ENCODE results near the gene PATJ. TPM values are rescaled to one million over a fixed set of nuclear protein-coding genes. Genes with fewer than 3 reads are reported as not detected.
"Not testable (repeated sequence)": the region's sequence is repeated elsewhere in the genome, so short reads cannot be mapped to it uniquely, and the experiment has no call there.

PATJ gene
- total and polyA plus RNA-seq, 8 donors, result 9.1 to 195 (median 68.0) TPM

DNA sequence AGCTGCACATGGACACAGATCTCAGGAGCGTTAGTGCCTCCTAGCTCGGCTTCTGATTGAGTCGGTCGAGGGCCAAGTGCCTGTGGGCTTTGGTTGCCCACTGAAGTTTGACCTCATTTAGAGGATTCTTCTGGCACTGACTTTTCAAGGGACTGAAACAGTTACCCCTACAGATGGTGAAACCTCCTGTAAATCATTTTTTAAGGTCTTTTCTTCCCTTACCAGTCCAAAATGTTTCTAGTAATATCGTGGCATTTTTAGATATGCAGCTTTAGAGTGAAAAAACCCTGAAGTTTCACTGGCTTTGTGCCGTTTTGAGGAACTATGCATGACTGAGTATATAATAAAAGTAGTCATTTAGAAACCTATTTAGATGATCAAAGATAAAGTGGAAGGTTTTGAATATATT lies 417.7 kb downstream of the PATJ start:
- Histone ChIP-seq H3K36me3 (peaks cover 0 to 41% (median 34%) of the 10 kb centered on the region in 4 donors), H3K4me3 (no peak overlapping the region), H3K27me3 (no peaks in the 10 kb centered on the region), H3K27ac (no peak overlapping the region), H3K9me3 (no peaks in the 10 kb centered on the region), H3K4me1 (no peaks in the 10 kb centered on the region)
- intact Hi-C loops (cut with DNase I; ENCODE audit: low total_unique reads), result no loop called here
- 80 to 89% (median 86%) methylated on average over 6 of the region's 6 CpGs for WGBS, 5 donors
- no peak for DNase-seq
- TF ChIP-seq, protein P1, sequence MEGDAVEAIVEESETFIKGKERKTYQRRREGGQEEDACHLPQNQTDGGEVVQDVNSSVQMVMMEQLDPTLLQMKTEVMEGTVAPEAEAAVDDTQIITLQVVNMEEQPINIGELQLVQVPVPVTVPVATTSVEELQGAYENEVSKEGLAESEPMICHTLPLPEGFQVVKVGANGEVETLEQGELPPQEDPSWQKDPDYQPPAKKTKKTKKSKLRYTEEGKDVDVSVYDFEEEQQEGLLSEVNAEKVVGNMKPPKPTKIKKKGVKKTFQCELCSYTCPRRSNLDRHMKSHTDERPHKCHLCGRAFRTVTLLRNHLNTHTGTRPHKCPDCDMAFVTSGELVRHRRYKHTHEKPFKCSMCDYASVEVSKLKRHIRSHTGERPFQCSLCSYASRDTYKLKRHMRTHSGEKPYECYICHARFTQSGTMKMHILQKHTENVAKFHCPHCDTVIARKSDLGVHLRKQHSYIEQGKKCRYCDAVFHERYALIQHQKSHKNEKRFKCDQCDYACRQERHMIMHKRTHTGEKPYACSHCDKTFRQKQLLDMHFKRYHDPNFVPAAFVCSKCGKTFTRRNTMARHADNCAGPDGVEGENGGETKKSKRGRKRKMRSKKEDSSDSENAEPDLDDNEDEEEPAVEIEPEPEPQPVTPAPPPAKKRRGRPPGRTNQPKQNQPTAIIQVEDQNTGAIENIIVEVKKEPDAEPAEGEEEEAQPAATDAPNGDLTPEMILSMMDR (IDR thresholded peaks at IDR 0.05), result no peak
- TF ChIP-seq EP300 (IDR thresholded peaks at IDR 0.05) (no peak), POLR2AphosphoS5 (IDR thresholded peaks at IDR 0.05) (no peak), POLR2A (IDR thresholded peaks at IDR 0.05) (no peak)

DNA sequence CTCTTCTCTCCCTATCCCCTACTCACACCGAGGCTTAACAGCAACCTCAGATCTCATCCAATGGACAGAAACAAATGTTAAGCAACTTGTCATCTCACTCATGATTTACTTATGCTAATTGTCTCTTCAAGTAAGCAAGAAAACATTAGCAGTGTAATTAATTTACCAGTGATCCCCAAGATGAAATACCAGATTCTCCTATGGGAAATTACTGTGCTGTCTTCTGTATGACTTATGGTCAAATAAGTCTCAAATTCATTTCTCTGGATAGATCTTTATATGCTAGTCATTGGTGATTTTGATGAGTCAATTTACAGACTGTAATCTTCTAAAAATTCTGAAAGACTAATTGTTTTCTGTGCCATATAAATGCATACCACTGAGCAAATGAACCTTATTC lies 419.4 kb downstream of the PATJ start:
- H3K9me3 ChIP-seq, result no peaks in the 10 kb centered on the region
- H3K27ac ChIP-seq, result no peak overlapping the region
- H3K4me1 ChIP-seq, result no peaks in the 10 kb centered on the region
- no peak overlapping the region for H3K4me3 ChIP-seq
- TF ChIP-seq EP300 (IDR thresholded peaks at IDR 0.05) (no peak), POLR2A (IDR thresholded peaks at IDR 0.05) (no peak), POLR2AphosphoS5 (IDR thresholded peaks at IDR 0.05) (no peak)
- TF ChIP-seq, protein P1 (IDR thresholded peaks at IDR 0.05), result no peak
- DNase-seq, result no peak
- intact Hi-C loops (cut with DNase I; ENCODE audit: low total_unique reads), result no loop called here
- no peaks in the 10 kb centered on the region for H3K27me3 ChIP-seq
- 88 to 95% (median 90%) methylated on average over 1 of the region's 1 CpG for WGBS, 5 donors
- peaks cover 0 to 37% (median 33%) of the 10 kb centered on the region in 4 donors for H3K36me3 ChIP-seq

DNA sequence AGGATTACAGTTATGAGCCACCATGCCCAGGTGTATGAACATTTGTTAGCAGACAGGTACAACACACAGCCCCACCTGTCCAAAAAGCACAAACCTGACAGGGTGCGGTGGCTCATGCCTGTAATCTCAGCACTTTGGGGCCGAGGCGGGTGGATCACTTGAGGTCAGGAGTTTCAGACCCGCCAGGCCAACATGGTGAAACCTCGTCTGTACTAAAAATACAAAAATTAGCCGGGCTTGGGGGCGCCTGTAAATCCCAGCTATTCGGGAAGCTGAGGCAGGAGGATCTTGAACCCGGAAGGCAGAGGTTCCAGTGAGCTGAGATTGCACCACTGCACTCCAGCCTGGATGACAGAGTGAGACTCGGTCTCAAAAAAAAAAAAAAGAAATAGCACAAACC lies 428.1 kb downstream of the PATJ start:
- H3K4me1 ChIP-seq; H3K36me3 ChIP-seq; intact Hi-C loops (cut with DNase I; ENCODE audit: low total_unique reads); H3K4me3 ChIP-seq; DNase-seq; H3K27ac ChIP-seq; H3K9me3 ChIP-seq: not testable (repeated sequence)
- H3K27me3 ChIP-seq, result peaks cover 0 to 18% (median 0%) of the 10 kb centered on the region in 3 donors
- WGBS, 5 donors, result 40 to 69% (median 64%) methylated on average over 10 of the region's 10 CpGs

DNA sequence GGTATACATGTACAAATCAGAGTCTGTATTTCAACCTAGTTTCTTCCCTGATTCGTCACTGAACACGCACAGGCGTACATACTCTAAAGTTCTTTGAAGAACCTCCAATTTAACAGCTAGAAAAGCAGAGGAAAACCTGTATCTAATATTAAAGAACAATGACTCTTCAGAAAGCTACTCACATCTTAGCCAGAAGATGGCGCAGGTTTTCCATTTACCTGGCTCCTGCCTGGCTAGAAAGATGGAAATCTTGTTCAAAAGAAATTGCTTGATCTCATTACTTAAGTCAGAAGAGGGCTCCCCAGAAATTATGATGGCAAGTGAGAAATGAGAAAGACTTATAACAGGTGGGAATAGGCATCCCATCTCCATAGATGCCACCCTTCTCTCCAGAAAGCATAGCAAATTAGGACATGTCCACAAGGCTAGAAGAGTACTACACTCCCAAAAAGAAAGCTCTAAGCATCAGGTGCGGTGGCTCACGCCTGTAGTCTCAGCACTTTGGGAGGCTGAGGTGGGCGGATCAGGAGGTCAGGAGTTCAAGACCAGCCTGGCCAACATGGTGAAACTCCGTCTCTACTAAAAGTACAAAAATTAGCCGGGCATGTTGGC lies 433.4 kb downstream of the PATJ start:
- intact Hi-C loops (cut with DNase I; ENCODE audit: low total_unique reads), result loop anchor here (5.0 kb wide), 1 partner anchor 232 kb away; no protein-coding TSS in a partner anchor
- DNase-seq, result peak; percentile 51 to 82
- H3K36me3 ChIP-seq, result no peaks in the 10 kb centered on the region
- no peaks in the 10 kb centered on the region for H3K9me3 ChIP-seq
- H3K27ac ChIP-seq, result no peak overlapping the region
- TF ChIP-seq EP300 (IDR thresholded peaks at IDR 0.05) (no peak), POLR2A (IDR thresholded peaks at IDR 0.05) (no peak), POLR2AphosphoS5 (IDR thresholded peaks at IDR 0.05) (no peak)
- TF ChIP-seq, protein P1 (IDR thresholded peaks at IDR 0.05), result peak in 5 of 7 experiments; percentile 56 to 73 (median 60)
- H3K27me3 ChIP-seq, result peaks cover 0 to 10% (median 0%) of the 10 kb centered on the region in 3 donors
- no peak overlapping the region for H3K4me3 ChIP-seq
- H3K4me1 ChIP-seq, result peaks cover 0 to 9% (median 4%) of the 10 kb centered on the region in 4 donors
- 49 to 54% (median 52%) methylated on average over 9 of the region's 9 CpGs for WGBS, 5 donors

Data from stomach (tissue), 9 donors.